K562 (cell line): ENCODE measurements around the gene MBOAT7. TPM values are rescaled to one million over a fixed set of nuclear protein-coding genes. Genes with fewer than 3 reads are reported as not detected.

Experiments used
- ADNP ChIP-seq: fragments of 200-800 bp; sonication (Bioruptor generic); IDR thresholded peaks from 2 replicates; pipeline ENCODE4 v1.6.1; 2016; ENCODE audit warnings: missing genetic modification characterization, missing compliant biosample characterization
- ATF7 ChIP-seq: fragments of 450-650 bp; IDR thresholded peaks from 2 replicates; pipeline ENCODE4 v1.7.1; 2014; ENCODE audit warnings: mild to moderate bottlenecking, moderate library complexity
- BCOR ChIP-seq: fragments of 450-650 bp; IDR thresholded peaks from 2 replicates; pipeline ENCODE4 v1.6.1; 2016
- CBFA2T3 ChIP-seq: fragments of 450-650 bp; IDR thresholded peaks from 2 replicates; pipeline ENCODE4 v1.6.1; 2017
- HDAC2 ChIP-seq: fragments of 450-650 bp; IDR thresholded peaks from 2 replicates; pipeline ENCODE4 v1.6.1; 2016; ENCODE audit warnings: mild to moderate bottlenecking
- HEY1 ChIP-seq: fragments of 250-450 bp; sonication (Bioruptor Pico); IDR thresholded peaks from 2 replicates; pipeline ENCODE4 v1.5.0; 2020; ENCODE audit warnings: mild to moderate bottlenecking, moderate library complexity, borderline replicate concordance
- MTA3 ChIP-seq: fragments of 450-650 bp; formaldehyde crosslinking; IDR thresholded peaks from 2 replicates; pipeline ENCODE4 v1.6.1; 2017; ENCODE audit warnings: mild to moderate bottlenecking, borderline replicate concordance
- MYC ChIP-seq, 2 experiments: fragments of 250-450 bp in 1 of 2; sonication (Bioruptor Pico) in 1 of 2; IDR thresholded peaks; 2 replicates each; pipeline versions ENCODE4 v1.5.1 to v1.6.1; 2012 to 2021; ENCODE audit warnings: low read depth in 2 of 2, borderline replicate concordance in 1 of 2, improper control_type of control experiment in 1 of 2, low read length in 1 of 2, mild to moderate bottlenecking in 1 of 2, moderate library complexity in 1 of 2
- NBN ChIP-seq: fragments of 450-650 bp; IDR thresholded peaks from 2 replicates; pipeline ENCODE4 v1.6.1; 2016; ENCODE audit warnings: low read depth, mild to moderate bottlenecking
- NCOA2 ChIP-seq, 2 experiments: fragments of 450-650 bp; IDR thresholded peaks; 2 replicates each; pipeline ENCODE4 v1.6.1; 2018; ENCODE audit warnings: mild to moderate bottlenecking in 2 of 2, moderate library complexity in 1 of 2; ENCODE audit not compliant: partially characterized antibody in 2 of 2
- NFYB ChIP-seq: IDR thresholded peaks from 2 replicates; pipeline ENCODE4 v1.6.1; 2011; ENCODE audit warnings: mild to moderate bottlenecking, moderate library complexity; ENCODE audit not compliant: insufficient read length; ENCODE audit errors: extremely low read depth
- NONO ChIP-seq, 2 experiments: fragments of 200-400 bp in 1 of 2; fragments of 450-650 bp in 1 of 2; formaldehyde crosslinking in 1 of 2; IDR thresholded peaks; 2 replicates each; pipeline ENCODE4 v1.6.1; 2017; ENCODE audit warnings: low read depth in 2 of 2, mild to moderate bottlenecking in 2 of 2, moderate library complexity in 2 of 2, low read length in 1 of 2
- POLR2B ChIP-seq: fragments of 450-650 bp; IDR thresholded peaks from 2 replicates; pipeline ENCODE4 v1.6.1; 2018; ENCODE audit warnings: low read depth; ENCODE audit not compliant: partially characterized antibody
- SMARCA5 ChIP-seq: fragments of 450-650 bp; IDR thresholded peaks from 2 replicates; pipeline ENCODE4 v1.6.1; 2016
- SMARCB1 ChIP-seq: IDR thresholded peaks from 2 replicates; pipeline ENCODE4 v1.6.1; 2011; ENCODE audit warnings: improper control_type of control experiment, low read depth; ENCODE audit not compliant: insufficient read length
- SNRNP70 ChIP-seq: fragments of 200-400 bp; formaldehyde crosslinking; optimal IDR thresholded peaks from 2 replicates; pipeline ENCODE3; 2017; ENCODE audit warnings: low read depth, low read length
- STAT5A ChIP-seq: IDR thresholded peaks from 2 replicates; pipeline ENCODE4 v1.6.1; 2012; ENCODE audit warnings: low read length, inconsistent platforms, borderline replicate concordance
- THRAP3 ChIP-seq: fragments of 450-650 bp; IDR thresholded peaks from 2 replicates; pipeline ENCODE4 v1.6.1; 2016; ENCODE audit warnings: mild to moderate bottlenecking, inconsistent platforms, borderline replicate concordance
- ZNF12 ChIP-seq: sonication (generic); formaldehyde crosslinking; IDR thresholded peaks from 2 replicates; pipeline ENCODE4 v1.4.0; 2020; ENCODE audit warnings: mild to moderate bottlenecking, missing genetic modification reagents
- ZNF174 ChIP-seq: fragments of 250-450 bp; sonication (Bioruptor Pico); IDR thresholded peaks from 2 replicates; pipeline ENCODE4 v1.4.0; 2020; ENCODE audit warnings: mild to moderate bottlenecking
- ZNF224 ChIP-seq: sonication (generic); formaldehyde crosslinking; IDR thresholded peaks from 2 replicates; pipeline ENCODE4 v1.8.0; 2022; ENCODE audit warnings: mild to moderate bottlenecking, missing genetic modification reagents
- ZNF354B ChIP-seq: fragments of 250-450 bp; sonication (Bioruptor Pico); IDR thresholded peaks from 2 replicates; pipeline ENCODE4 v1.4.0; 2020
- ZNF444 ChIP-seq: fragments of 250-450 bp; sonication (Bioruptor Pico); IDR thresholded peaks from 2 replicates; pipeline ENCODE4 v1.4.0; 2020; ENCODE audit warnings: mild to moderate bottlenecking, moderate library complexity
- polyA plus RNA-seq, 8 experiments: library from polyadenylated mRNA; depleted of rRNA in 4 of 8; stranded (reverse) in 5 of 8; unstranded in 3 of 8; fragments of >200 nt; fragmentation: Nextera tagmentation in 2 of 8; fragmentation: Illumina TruSeq in 1 of 8; extraction: Ambion mirVana in 2 of 8; extraction: Trizol in 1 of 8; gene quantifications; 2 replicates each; pipeline versions ENCODE4 v1.2.1 to v1.2.3, GENCODE V29; 2011 to 2014; ENCODE audit warnings: inconsistent platforms in 1 of 8, missing spikeins in 1 of 8
- total RNA-seq, 7 experiments: library from RNA; depleted of rRNA in 6 of 7; stranded (reverse); fragments of >200 nt in 6 of 7; fragmentation: Illumina TruSeq in 2 of 7; extraction: Trizol in 2 of 7; gene quantifications; 2 replicates each; pipeline versions ENCODE4 v1.2.1 to v1.2.3, GENCODE V29; 2011 to 2021; ENCODE audit warnings: low replicate concordance in 1 of 7
- TF ChIP-seq, protein P1 (sequence below): sonication (generic); formaldehyde crosslinking; IDR thresholded peaks from 2 replicates; pipeline ENCODE4 v1.8.1; 2023; ENCODE audit warnings: mild to moderate bottlenecking, missing genetic modification reagents
- TF ChIP-seq, protein P2 (sequence below): fragments of 250-450 bp; sonication (Bioruptor Pico); IDR thresholded peaks from 2 replicates; pipeline ENCODE4 v1.8.0; 2022; ENCODE audit warnings: moderate library complexity, mild to moderate bottlenecking, inconsistent platforms
- TF ChIP-seq, protein P3 (sequence below), 2 experiments: fragments of 250-450 bp in 1 of 2; fragments of 450-650 bp in 1 of 2; sonication (Bioruptor Pico) in 1 of 2; IDR thresholded peaks; 2 replicates each; pipeline versions ENCODE4 v1.6.1 to v1.8.0; 2016 to 2021; ENCODE audit warnings: mild to moderate bottlenecking in 2 of 2, moderate library complexity in 2 of 2, missing compliant biosample characterization in 1 of 2, missing genetic modification characterization in 1 of 2
- TF ChIP-seq, protein P4 (sequence below): sonication (generic); formaldehyde crosslinking; IDR thresholded peaks from 2 replicates; pipeline ENCODE4 v1.8.0; 2022; ENCODE audit warnings: mild to moderate bottlenecking, missing genetic modification reagents

The MBOAT7 gene
- total and polyA plus RNA-seq, 9 of the 15 experiments (the other 6 are each of a cell fraction or from before 2014, with no cell fraction given), result 1.4 to 153 (median 56.1) TPM

DNA sequence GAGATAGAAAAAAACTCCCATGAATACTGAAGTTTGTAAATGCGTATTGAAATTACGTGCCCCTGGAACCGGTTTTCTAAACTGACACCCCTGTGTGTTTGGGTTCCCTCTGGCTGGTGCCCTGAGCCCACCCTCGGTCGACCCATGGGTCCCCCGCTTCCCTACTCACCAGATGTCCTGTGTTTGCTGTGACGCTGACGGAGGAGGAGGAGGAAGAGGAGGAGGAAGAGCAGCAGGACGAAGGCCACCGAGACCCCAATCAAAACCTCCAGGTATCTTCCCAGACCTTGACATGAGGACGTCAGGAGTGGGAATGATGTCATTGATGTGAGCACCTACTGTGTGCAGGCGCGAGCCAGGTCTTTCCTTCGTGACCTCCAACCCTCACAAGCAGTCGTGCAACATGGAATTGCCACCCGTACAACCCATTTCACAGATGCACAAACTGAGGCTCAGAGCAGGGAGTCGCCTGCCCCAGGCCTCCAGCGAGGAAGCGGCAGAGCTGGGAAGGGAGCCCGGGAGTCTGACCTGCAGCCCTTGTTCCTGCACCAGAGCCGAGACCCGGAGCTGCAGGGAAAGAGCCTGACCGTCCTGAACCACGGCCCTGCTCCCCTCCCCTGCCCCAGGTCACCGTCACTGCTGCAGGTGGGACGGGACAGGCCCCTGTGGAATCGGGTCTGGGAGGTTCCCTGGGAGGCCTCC is 29.7 kb upstream of the MBOAT7 start (continued):
- TF ChIP-seq NONO (IDR thresholded peaks at IDR 0.05; ENCODE audit: low read depth in 2 of 2, low read length in 1 of 2), result no peak
- TF ChIP-seq ZNF224 (CRISPR knock-in tag), result no peak
- no peak for TF ChIP-seq NFYB
- TF ChIP-seq ZNF354B (CRISPR knock-in tag), result no peak
- peak; percentile 97 for TF ChIP-seq BCOR
- no peak for TF ChIP-seq THRAP3
- no peak for TF ChIP-seq ZNF12 (CRISPR knock-in tag)
- TF ChIP-seq, protein P1, sequence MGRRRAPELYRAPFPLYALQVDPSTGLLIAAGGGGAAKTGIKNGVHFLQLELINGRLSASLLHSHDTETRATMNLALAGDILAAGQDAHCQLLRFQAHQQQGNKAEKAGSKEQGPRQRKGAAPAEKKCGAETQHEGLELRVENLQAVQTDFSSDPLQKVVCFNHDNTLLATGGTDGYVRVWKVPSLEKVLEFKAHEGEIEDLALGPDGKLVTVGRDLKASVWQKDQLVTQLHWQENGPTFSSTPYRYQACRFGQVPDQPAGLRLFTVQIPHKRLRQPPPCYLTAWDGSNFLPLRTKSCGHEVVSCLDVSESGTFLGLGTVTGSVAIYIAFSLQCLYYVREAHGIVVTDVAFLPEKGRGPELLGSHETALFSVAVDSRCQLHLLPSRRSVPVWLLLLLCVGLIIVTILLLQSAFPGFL (CRISPR knock-in tag), result no peak
- TF ChIP-seq, protein P2, sequence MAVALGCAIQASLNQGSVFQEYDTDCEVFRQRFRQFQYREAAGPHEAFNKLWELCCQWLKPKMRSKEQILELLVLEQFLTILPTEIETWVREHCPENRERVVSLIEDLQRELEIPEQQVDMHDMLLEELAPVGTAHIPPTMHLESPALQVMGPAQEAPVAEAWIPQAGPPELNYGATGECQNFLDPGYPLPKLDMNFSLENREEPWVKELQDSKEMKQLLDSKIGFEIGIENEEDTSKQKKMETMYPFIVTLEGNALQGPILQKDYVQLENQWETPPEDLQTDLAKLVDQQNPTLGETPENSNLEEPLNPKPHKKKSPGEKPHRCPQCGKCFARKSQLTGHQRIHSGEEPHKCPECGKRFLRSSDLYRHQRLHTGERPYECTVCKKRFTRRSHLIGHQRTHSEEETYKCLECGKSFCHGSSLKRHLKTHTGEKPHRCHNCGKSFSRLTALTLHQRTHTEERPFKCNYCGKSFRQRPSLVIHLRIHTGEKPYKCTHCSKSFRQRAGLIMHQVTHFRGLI (CRISPR knock-in tag), result no peak
- TF ChIP-seq HDAC2, result peak; percentile 79
- no peak for TF ChIP-seq ATF7
- TF ChIP-seq STAT5A, result no peak
- TF ChIP-seq POLR2B, result no peak
- TF ChIP-seq, protein P3, sequence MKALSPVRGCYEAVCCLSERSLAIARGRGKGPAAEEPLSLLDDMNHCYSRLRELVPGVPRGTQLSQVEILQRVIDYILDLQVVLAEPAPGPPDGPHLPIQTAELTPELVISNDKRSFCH (CRISPR knock-in tag; IDR thresholded peaks at IDR 0.05), result no peak
- TF ChIP-seq, protein P3 (tag; IDR thresholded peaks at IDR 0.05), result no peak
- TF ChIP-seq ZNF444 (CRISPR knock-in tag), result no peak
- TF ChIP-seq HEY1, result no peak
- no peak for TF ChIP-seq MYC (IDR thresholded peaks at IDR 0.05; ENCODE audit: low read depth, low read length)
- TF ChIP-seq MYC (CRISPR knock-in tag; IDR thresholded peaks at IDR 0.05; ENCODE audit: borderline replicate concordance, low read depth), result no peak
- TF ChIP-seq SMARCB1, result no peak
- peak; percentile 91 for TF ChIP-seq SMARCA5
- no peak for TF ChIP-seq CBFA2T3
- no peak for TF ChIP-seq NCOA2 (IDR thresholded peaks at IDR 0.05; ENCODE audit: partially characterized antibody in 2 of 2)
- no peak for TF ChIP-seq ZNF174 (CRISPR knock-in tag)
- TF ChIP-seq ADNP (tag), result peak; percentile 78
- no peak for TF ChIP-seq SNRNP70
- TF ChIP-seq, protein P4, sequence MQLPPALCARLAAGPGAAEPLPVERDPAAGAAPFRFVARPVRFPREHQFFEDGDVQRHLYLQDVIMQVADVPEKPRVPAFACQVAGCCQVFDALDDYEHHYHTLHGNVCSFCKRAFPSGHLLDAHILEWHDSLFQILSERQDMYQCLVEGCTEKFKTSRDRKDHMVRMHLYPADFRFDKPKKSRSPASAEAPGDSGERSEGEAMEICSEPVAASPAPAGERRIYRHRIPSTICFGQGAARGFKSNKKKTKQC (CRISPR knock-in tag), result no peak
- TF ChIP-seq NBN, result no peak
- no peak for TF ChIP-seq MTA3
